ENCODE measurements around the gene UNC79. TPM values are rescaled to one million over a fixed set of nuclear protein-coding genes. Genes with fewer than 3 reads are reported as not detected.

UNC79 gene
- total RNA-seq, 4 donors from 2014 or later, result 0.13 to 0.16 (median 0.15) TPM; not detected in 1

DNA sequence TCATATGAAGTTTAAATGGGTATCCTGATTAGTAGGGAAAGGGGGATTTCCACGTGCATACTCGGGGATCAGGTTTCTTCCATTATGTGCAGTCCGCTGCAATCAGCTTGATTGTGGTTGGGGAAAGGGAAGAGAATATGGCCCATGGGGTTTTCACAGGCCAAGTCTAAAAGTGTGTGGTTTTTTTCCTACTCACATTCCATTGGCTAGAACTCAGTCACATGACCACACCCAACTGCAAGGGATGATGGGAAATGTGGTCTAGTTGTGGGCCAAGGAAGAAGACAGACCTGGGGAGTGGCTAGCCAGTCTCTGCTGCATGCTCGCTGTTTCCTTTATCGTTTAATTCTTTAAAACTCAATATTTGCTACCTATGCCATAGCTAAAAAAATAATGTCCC lies 252.5 kb downstream of the UNC79 start:
- TF ChIP-seq, protein P1, sequence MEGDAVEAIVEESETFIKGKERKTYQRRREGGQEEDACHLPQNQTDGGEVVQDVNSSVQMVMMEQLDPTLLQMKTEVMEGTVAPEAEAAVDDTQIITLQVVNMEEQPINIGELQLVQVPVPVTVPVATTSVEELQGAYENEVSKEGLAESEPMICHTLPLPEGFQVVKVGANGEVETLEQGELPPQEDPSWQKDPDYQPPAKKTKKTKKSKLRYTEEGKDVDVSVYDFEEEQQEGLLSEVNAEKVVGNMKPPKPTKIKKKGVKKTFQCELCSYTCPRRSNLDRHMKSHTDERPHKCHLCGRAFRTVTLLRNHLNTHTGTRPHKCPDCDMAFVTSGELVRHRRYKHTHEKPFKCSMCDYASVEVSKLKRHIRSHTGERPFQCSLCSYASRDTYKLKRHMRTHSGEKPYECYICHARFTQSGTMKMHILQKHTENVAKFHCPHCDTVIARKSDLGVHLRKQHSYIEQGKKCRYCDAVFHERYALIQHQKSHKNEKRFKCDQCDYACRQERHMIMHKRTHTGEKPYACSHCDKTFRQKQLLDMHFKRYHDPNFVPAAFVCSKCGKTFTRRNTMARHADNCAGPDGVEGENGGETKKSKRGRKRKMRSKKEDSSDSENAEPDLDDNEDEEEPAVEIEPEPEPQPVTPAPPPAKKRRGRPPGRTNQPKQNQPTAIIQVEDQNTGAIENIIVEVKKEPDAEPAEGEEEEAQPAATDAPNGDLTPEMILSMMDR (IDR thresholded peaks at IDR 0.05), result no peak
- no peak for TF ChIP-seq POLR2AphosphoS5 (IDR thresholded peaks at IDR 0.05)
- TF ChIP-seq POLR2A (IDR thresholded peaks at IDR 0.05), result no peak
- TF ChIP-seq EP300 (IDR thresholded peaks at IDR 0.05), result no peak
- Histone ChIP-seq H3K27ac (no peak overlapping the region), H3K4me3 (no peak overlapping the region), H3K9me3 (no peaks in the 10 kb centered on the region), H3K27me3 (peaks cover 9% of the 10 kb centered on the region), H3K4me1 (no peaks in the 10 kb centered on the region), H3K36me3 (no peaks in the 10 kb centered on the region)
- no peak for ATAC-seq
- WGBS, 2 donors (ENCODE audit: low coverage in 1 of 2), result 41 to 76% methylated on average over 5 of the region's 5 CpGs

DNA sequence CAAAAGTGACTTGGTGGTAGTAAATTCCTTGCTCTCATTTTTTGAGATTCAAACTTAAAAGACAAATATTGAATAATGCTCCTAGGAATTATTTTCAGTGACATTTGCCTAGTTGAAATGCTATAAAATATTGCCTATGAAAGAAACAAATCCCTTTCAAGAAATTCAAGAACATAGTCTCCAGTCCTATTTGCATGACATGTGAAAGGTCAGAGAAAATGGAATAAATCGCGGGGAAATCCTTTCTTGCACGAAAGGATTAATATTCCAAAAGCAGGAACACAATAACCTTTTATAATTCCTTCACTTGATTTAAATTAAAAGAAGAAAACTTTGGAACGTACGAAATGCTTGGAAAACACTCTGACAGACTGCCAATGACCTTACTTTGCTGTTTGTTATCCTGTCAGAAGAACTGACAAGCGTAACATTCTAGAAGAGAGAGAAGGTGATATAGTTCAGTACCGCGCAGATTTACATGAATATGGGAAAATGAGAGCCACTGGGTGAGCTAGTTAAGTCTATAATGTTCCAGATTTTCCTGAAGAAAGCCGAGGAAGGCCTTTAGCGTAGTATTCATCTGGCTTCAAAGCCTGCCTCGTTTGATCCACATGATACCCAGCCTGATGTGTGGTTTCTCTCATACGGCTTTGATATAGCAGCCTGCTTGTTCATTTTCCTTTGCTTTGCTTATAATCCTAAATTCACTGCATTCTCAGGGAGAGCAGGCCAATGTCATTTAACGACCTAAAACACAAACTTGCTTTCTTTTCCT lies 254.6 kb downstream of the UNC79 start:
- Histone ChIP-seq H3K27me3 (peaks cover 14% of the 10 kb centered on the region), H3K4me1 (no peaks in the 10 kb centered on the region), H3K36me3 (no peaks in the 10 kb centered on the region), H3K9me3 (no peaks in the 10 kb centered on the region), H3K27ac (no peak overlapping the region), H3K4me3 (no peak overlapping the region)
- WGBS, 2 donors (ENCODE audit: low coverage in 1 of 2), result 73 to 77% methylated on average over 13 of the region's 13 CpGs
- no peak for ATAC-seq
- TF ChIP-seq, protein P1 (IDR thresholded peaks at IDR 0.05), result no peak
- TF ChIP-seq POLR2AphosphoS5 (IDR thresholded peaks at IDR 0.05), result no peak
- TF ChIP-seq EP300 (IDR thresholded peaks at IDR 0.05), result no peak
- TF ChIP-seq POLR2A (IDR thresholded peaks at IDR 0.05), result no peak

DNA sequence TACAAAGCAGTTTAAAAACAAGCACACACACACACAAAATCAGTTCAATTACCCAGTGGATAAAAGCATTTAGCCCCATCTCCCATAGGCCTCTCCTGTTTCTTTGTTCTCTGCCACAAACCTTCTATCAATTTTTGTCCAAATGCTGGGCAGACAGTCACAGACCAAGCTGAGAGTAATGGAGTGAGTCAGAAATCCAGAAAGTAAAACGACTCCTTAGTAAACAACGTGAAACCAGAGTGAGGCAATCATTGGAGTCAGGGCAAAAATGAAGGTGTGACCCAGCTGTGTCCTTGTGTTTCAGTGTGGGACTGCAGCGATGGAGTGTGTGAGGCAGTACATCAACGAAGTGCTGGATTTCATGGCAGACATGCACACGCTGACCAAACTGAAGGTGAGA lies 255.5 kb downstream of the UNC79 start:
- TF ChIP-seq POLR2AphosphoS5 (IDR thresholded peaks at IDR 0.05), result no peak
- TF ChIP-seq, protein P1 (IDR thresholded peaks at IDR 0.05), result no peak
- 11 to 44% methylated on average over 2 to 5 of the region's 5 CpGs for WGBS, 2 donors (ENCODE audit: low coverage in 1 of 2)

DNA sequence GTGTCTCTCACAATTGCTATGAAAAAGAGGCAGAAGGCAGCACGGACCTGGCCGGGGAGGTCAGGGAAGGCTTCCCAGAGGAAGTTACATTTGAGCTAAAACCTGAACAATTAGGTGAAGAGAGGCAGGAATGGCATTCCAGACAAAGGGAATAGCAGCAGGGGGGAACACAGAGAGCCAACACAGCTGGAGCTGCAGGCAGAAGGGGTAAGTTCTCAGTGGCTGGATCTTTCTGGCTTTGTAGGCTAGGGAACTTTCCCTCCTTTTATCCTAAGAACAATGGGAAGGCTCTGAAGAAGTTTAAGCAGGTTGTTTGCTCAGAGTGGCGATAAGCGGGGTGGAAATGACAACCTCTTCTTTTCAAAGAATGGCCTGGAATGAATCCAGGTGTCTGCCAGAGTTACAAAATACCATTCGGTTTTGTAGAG lies 257.5 kb downstream of the UNC79 start:
- no peak overlapping the region for H3K27ac ChIP-seq
- no peak overlapping the region for H3K4me3 ChIP-seq
- 25 to 33% methylated on average over 3 to 5 of the region's 5 CpGs for WGBS, 2 donors (ENCODE audit: low coverage in 1 of 2)
- no peak for ATAC-seq
- no peaks in the 10 kb centered on the region for H3K36me3 ChIP-seq
- no peak for TF ChIP-seq POLR2A (IDR thresholded peaks at IDR 0.05)
- TF ChIP-seq, protein P1 (IDR thresholded peaks at IDR 0.05), result no peak
- no peak for TF ChIP-seq EP300 (IDR thresholded peaks at IDR 0.05)
- no peak for TF ChIP-seq POLR2AphosphoS5 (IDR thresholded peaks at IDR 0.05)
- H3K4me1 ChIP-seq, result no peaks in the 10 kb centered on the region
- peaks cover 9% of the 10 kb centered on the region for H3K27me3 ChIP-seq
- H3K9me3 ChIP-seq, result no peaks in the 10 kb centered on the region

More for the DNA sequence above, 255.5 kb downstream of the UNC79 start:
- Histone ChIP-seq H3K4me3 (no peak overlapping the region), H3K36me3 (no peaks in the 10 kb centered on the region), H3K4me1 (no peaks in the 10 kb centered on the region), H3K9me3 (no peaks in the 10 kb centered on the region), H3K27me3 (peaks cover 12% of the 10 kb centered on the region), H3K27ac (no peak overlapping the region)
- ATAC-seq, result no peak

DNA sequence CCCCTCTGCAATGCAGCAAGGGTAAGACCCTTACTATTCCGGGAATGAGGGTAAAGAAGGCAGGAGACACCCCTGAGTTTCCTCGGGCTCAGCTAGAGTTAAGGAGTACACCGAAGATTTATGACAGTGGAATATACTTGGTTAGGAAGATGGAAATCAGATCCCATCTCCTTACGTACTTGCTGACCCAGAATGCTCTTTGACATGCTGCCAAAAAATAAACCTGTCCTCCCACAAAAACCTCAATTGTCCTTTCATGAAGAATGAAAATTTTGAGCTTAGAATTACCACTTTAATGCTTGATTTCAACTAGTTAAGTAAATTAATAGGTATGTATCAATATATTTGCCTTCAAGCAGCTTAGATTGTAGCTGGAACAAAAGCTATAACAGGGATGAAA lies 258.1 kb downstream of the UNC79 start:
- whole genome bisulfite sequencing, 2 donors (ENCODE audit: low coverage in 1 of 2), result 47 to 65% methylated on average over 3 to 4 of the region's 4 CpGs
- ATAC-seq, result no peak
- no peaks in the 10 kb centered on the region for H3K9me3 ChIP-seq
- no peaks in the 10 kb centered on the region for H3K4me1 ChIP-seq
- TF ChIP-seq POLR2A (IDR thresholded peaks at IDR 0.05), result no peak
- TF ChIP-seq POLR2AphosphoS5 (IDR thresholded peaks at IDR 0.05), result no peak
- TF ChIP-seq, protein P1 (IDR thresholded peaks at IDR 0.05), result no peak
- no peak for TF ChIP-seq EP300 (IDR thresholded peaks at IDR 0.05)
- H3K27me3 ChIP-seq, result peaks cover 9% of the 10 kb centered on the region
- H3K27ac ChIP-seq, result no peak overlapping the region
- no peaks in the 10 kb centered on the region for H3K36me3 ChIP-seq
- no peak overlapping the region for H3K4me3 ChIP-seq
